Central memory CD8-positive, alpha-beta T cell (primary cell): Measurements from ENCODE around the gene NPW.
A peak's percentile ranks its signal among the peaks of the same experiment; 100 is the strongest.

Experiments used
- ATAC-seq: fragments of 150-1000 bp; cut with Tn5 transposase; replicated peaks from 2 replicates; pipeline ENCODE4 v1.10.0; 2022; ENCODE audit warnings: mild to moderate bottlenecking, moderate FRiP score, moderate number of reproducible peaks; ENCODE audit not compliant: poor library complexity, severe bottlenecking; ENCODE audit errors: extremely low read depth
- DNase-seq, 2 donors: peaks; one replicate each; pipeline ENCODE4 v3.0.0; 2021; ENCODE audit warnings: low spot score in 2 of 2
- H3K27ac Mint-ChIP-seq: one replicate; pipeline ENCODE4 v1.8.0; 2022; ENCODE audit warnings: low read depth, mild to moderate bottlenecking, moderate library complexity, mixed read lengths
- H3K27me3 Mint-ChIP-seq: one replicate; pipeline ENCODE4 v1.8.0; 2022; ENCODE audit warnings: mixed read lengths
- H3K36me3 Mint-ChIP-seq: one replicate; pipeline ENCODE4 v1.8.0; 2022; ENCODE audit warnings: mild to moderate bottlenecking, moderate library complexity, mixed read lengths; ENCODE audit not compliant: insufficient read depth
- H3K4me1 Mint-ChIP-seq: one replicate; pipeline ENCODE4 v1.8.0; 2022; ENCODE audit warnings: mixed read lengths
- H3K4me3 Mint-ChIP-seq: one replicate; pipeline ENCODE4 v1.8.0; 2022; ENCODE audit warnings: mild to moderate bottlenecking, moderate library complexity, mixed read lengths
- H3K9me3 Mint-ChIP-seq: one replicate; pipeline ENCODE4 v1.8.0; 2022; ENCODE audit warnings: mixed read lengths

Gene NPW

GRCh38 chr16:2022723-2023091, 3.1 kb downstream of the NPW start:
- DNase-seq = no peak
- Mint-ChIP-seq H3K4me3 (peak overlapping the region; percentile 65), H3K9me3 (no peaks in the 10 kb centered on the region), H3K36me3 (peaks cover 5% of the 10 kb centered on the region), H3K4me1 (peaks cover 12% of the 10 kb centered on the region), H3K27me3 (peaks cover 40% of the 10 kb centered on the region), H3K27ac (peak overlapping the region; percentile 78)
- ATAC-seq = peak; percentile 29

GRCh38 chr16:2023092-2024031, 3.8 kb downstream of the NPW start:
- Mint-ChIP-seq H3K9me3 (no peaks in the 10 kb centered on the region), H3K27ac (peak overlapping the region; percentile 78), H3K4me3 (peak overlapping the region; percentile 65), H3K27me3 (peaks cover 39% of the 10 kb centered on the region), H3K4me1 (peaks cover 12% of the 10 kb centered on the region), H3K36me3 (peaks cover 5% of the 10 kb centered on the region)
- DNase-seq (peak; percentile 90 to 97), ATAC-seq (peak; percentile 80)

GRCh38 chr16:2024032-2024420, 4.4 kb downstream of the NPW start:
- peaks cover 5% of the 10 kb centered on the region for H3K36me3 Mint-ChIP-seq
- no peaks in the 10 kb centered on the region for H3K9me3 Mint-ChIP-seq
- ATAC-seq (no peak), DNase-seq (no peak)
- H3K27ac Mint-ChIP-seq = peak overlapping the region; percentile 78
- peaks cover 12% of the 10 kb centered on the region for H3K4me1 Mint-ChIP-seq
- peaks cover 32% of the 10 kb centered on the region for H3K27me3 Mint-ChIP-seq
- H3K4me3 Mint-ChIP-seq = no peak overlapping the region

GRCh38 chr16:2025251-2025650, 5.7 kb downstream of the NPW start:
- no peak for DNase-seq
- peak overlapping the region; percentile 78 for H3K27ac Mint-ChIP-seq
- peaks cover 30% of the 10 kb centered on the region for H3K27me3 Mint-ChIP-seq
- H3K4me1 Mint-ChIP-seq = peaks cover 12% of the 10 kb centered on the region
- no peak for ATAC-seq
- peak overlapping the region; percentile 67 for H3K4me3 Mint-ChIP-seq
- H3K9me3 Mint-ChIP-seq = no peaks in the 10 kb centered on the region
- H3K36me3 Mint-ChIP-seq = peaks cover 5% of the 10 kb centered on the region

GRCh38 chr16:2025878-2026460, 6.4 kb downstream of the NPW start:
- Mint-ChIP-seq H3K27me3 (peaks cover 22% of the 10 kb centered on the region), H3K4me1 (peaks cover 12% of the 10 kb centered on the region)
- no peak for ATAC-seq

GRCh38 chr16:2026461-2027023, 7.0 kb downstream of the NPW start, which contains the start of gene NHERF2:
Gene NHERF2 (plus strand): TSS chr16:2026902. CDS start chr16:2027006, 104 bp downstream.
- Mint-ChIP-seq H3K4me1 (peaks cover 12% of the 10 kb centered on the region), H3K27ac (no peak within 1 kb of the TSS), H3K9me3 (no peaks in the 10 kb centered on the region), H3K27me3 (peaks cover 17% of the 10 kb centered on the region), H3K36me3 (peaks cover 5% of the 10 kb centered on the region), H3K4me3 (peak within 1 kb of the TSS; percentile 67)
- DNase-seq = no peak
- peak; percentile 12 for ATAC-seq

More at GRCh38 chr16:2025878-2026460, 6.4 kb downstream of the NPW start:
- H3K27ac Mint-ChIP-seq = no peak overlapping the region
- no peak for DNase-seq
- peak overlapping the region; percentile 67 for H3K4me3 Mint-ChIP-seq
- peaks cover 5% of the 10 kb centered on the region for H3K36me3 Mint-ChIP-seq
- H3K9me3 Mint-ChIP-seq = no peaks in the 10 kb centered on the region

GRCh38 chr16:2027024-2028010, 7.7 kb downstream of the NPW start:
- Mint-ChIP-seq H3K9me3 (no peaks in the 10 kb centered on the region), H3K4me1 (peaks cover 12% of the 10 kb centered on the region), H3K27me3 (peaks cover 9% of the 10 kb centered on the region), H3K4me3 (peak overlapping the region; percentile 63), H3K27ac (no peak overlapping the region), H3K36me3 (peaks cover 5% of the 10 kb centered on the region)
- DNase-seq (no peak), ATAC-seq (peak; percentile 22)

GRCh38 chr16:2028146-2028545, 8.6 kb downstream of the NPW start:
- Mint-ChIP-seq H3K9me3 (no peaks in the 10 kb centered on the region), H3K4me3 (peak overlapping the region; percentile 63), H3K4me1 (peaks cover 5% of the 10 kb centered on the region), H3K27ac (no peak overlapping the region), H3K27me3 (peaks cover under 1% of the 10 kb centered on the region), H3K36me3 (peaks cover 3% of the 10 kb centered on the region)
- no peak for DNase-seq
- no peak for ATAC-seq

- H3K9me3 Mint-ChIP-seq = no peaks in the 10 kb centered on the region
Observed at GRCh38 chr16:2028620-2029220, 9.1 kb downstream of the NPW start.

GRCh38 chr16:2029350-2029749, 9.8 kb downstream of the NPW start:
- ATAC-seq (no peak), DNase-seq (no peak)
- no peaks in the 10 kb centered on the region for H3K36me3 Mint-ChIP-seq
- H3K27me3 Mint-ChIP-seq = no peaks in the 10 kb centered on the region
- H3K4me1 Mint-ChIP-seq = no peaks in the 10 kb centered on the region
- H3K9me3 Mint-ChIP-seq = no peaks in the 10 kb centered on the region
- no peak overlapping the region for H3K4me3 Mint-ChIP-seq
- no peak overlapping the region for H3K27ac Mint-ChIP-seq

More at GRCh38 chr16:2028620-2029220, 9.1 kb downstream of the NPW start:
- no peaks in the 10 kb centered on the region for H3K27me3 Mint-ChIP-seq
- H3K4me3 Mint-ChIP-seq = no peak overlapping the region
- no peaks in the 10 kb centered on the region for H3K4me1 Mint-ChIP-seq
- ATAC-seq (no peak), DNase-seq (no peak)
- peaks cover 1% of the 10 kb centered on the region for H3K36me3 Mint-ChIP-seq
- H3K27ac Mint-ChIP-seq = no peak overlapping the region

- H3K27ac Mint-ChIP-seq = no peak overlapping the region
- no peaks in the 10 kb centered on the region for H3K36me3 Mint-ChIP-seq
- no peak overlapping the region for H3K4me3 Mint-ChIP-seq
- H3K27me3 Mint-ChIP-seq = no peaks in the 10 kb centered on the region
- ATAC-seq (no peak), DNase-seq (no peak)
- no peaks in the 10 kb centered on the region for H3K4me1 Mint-ChIP-seq
- H3K9me3 Mint-ChIP-seq = no peaks in the 10 kb centered on the region
Observed at GRCh38 chr16:2030036-2030435, 10.5 kb downstream of the NPW start.
